GM20000 (cell line): ENCODE measurements around the gene CASK.

Source experiments
- DNase-seq: peaks from one replicate; pipeline ENCODE4 v3.0.0; 2012; ENCODE audit warnings: low spot score
- CTCF ChIP-seq: IDR thresholded peaks from 2 replicates; pipeline ENCODE4 v1.5.1; 2012; ENCODE audit warnings: mild to moderate bottlenecking, control low read depth; ENCODE audit errors: extremely low read depth, missing control alignments

The CASK gene

GRCh38 chrX:41543025-41543424 is 380.3 kb downstream of the CASK start:
- TF ChIP-seq CTCF, result no peak
- DNase-seq, result no peak

- DNase-seq, result no peak
- no peak for TF ChIP-seq CTCF
Measured at GRCh38 chrX:41542536-41542935, 380.8 kb downstream of the CASK start.

GRCh38 chrX:41542135-41542534 is 381.2 kb downstream of the CASK start:
- no peak for TF ChIP-seq CTCF

GRCh38 chrX:41541386-41541785 is 382.0 kb downstream of the CASK start:
- TF ChIP-seq CTCF, result no peak
- no peak for DNase-seq

More at GRCh38 chrX:41542135-41542534, 381.2 kb downstream of the CASK start:
- DNase-seq, result no peak

GRCh38 chrX:41538707-41539106 is 384.6 kb downstream of the CASK start:
- DNase-seq, result no peak
- no peak for TF ChIP-seq CTCF

- TF ChIP-seq CTCF, result no peak
- no peak for DNase-seq
Measured at GRCh38 chrX:41530085-41530484, 393.3 kb downstream of the CASK start.

- DNase-seq, result no peak
- TF ChIP-seq CTCF, result no peak
Measured at GRCh38 chrX:41529221-41529620, 394.1 kb downstream of the CASK start.
